HepG2 (cell line): ENCODE results near the gene SIMC1. TPM values are rescaled to one million over a fixed set of nuclear protein-coding genes. Genes with fewer than 3 reads are reported as not detected.
"Not testable (repeated sequence)": the region's sequence is repeated elsewhere in the genome, so short reads cannot be mapped to it uniquely, and the experiment has no call there.

Source experiments
- ATAC-seq: fragments of 200-7000 bp; cut with Tn5 transposase; 3 replicates; pipeline ENCODE4 v1.9.1; 2020; ENCODE audit warnings: mild to moderate bottlenecking, moderate library complexity
- BruUV-seq: library from RNA; stranded (reverse); fragments of 400-500 nt; replicated peaks from 2 replicates; lab custom pipeline; 2021; lab: Mats Ljungman, UMichigan
- CTCF ChIA-PET: fragments of 300-600 bp; formaldehyde crosslinking; extraction: SDS; loops from one replicate; lab custom pipeline; 2021; ENCODE audit warnings: low total read pairs, inconsistent platforms, low intra/inter-chr PET ratio; lab: Yijun Ruan, JAX
- POLR2A ChIA-PET: fragments of 350-600 bp; sonication (Branson Sonifier 250); formaldehyde crosslinking; loops from one replicate; lab custom pipeline; 2020; ENCODE audit warnings: antibody characterized with exemption, inconsistent platforms; lab: Yijun Ruan, JAX
- DNase-seq: peaks from one replicate; pipeline ENCODE4 v3.0.0-alpha.2; 2015; ENCODE audit warnings: low spot score
- FAIRE-seq: peaks from 3 replicates; lab custom pipeline; 2011; peaks lifted over from hg19 to GRCh38; lab: Jason Lieb, UNC
- H2AFZ ChIP-seq: one replicate; pipeline ENCODE4 v1.6.1; 2011; ENCODE audit warnings: low read length, inconsistent platforms
- H3K27ac ChIP-seq: fragments of 300-600 bp; 3 replicates; pipeline ENCODE4 v1.8.0; 2011; ENCODE audit warnings: mixed run types, mild to moderate bottlenecking, mixed read lengths, low read length, inconsistent platforms; ENCODE audit not compliant: insufficient read depth; ENCODE audit errors: extremely low read length
- H3K27me3 ChIP-seq, 2 experiments: fragments of 200-600 bp in 1 of 2; 2 replicates in 1 of 2; 3 replicates in 1 of 2; pipeline versions ENCODE4 v1.6.0 to v1.8.0; 2011; ENCODE audit warnings: low read length in 2 of 2, mild to moderate bottlenecking in 2 of 2, moderate library complexity in 2 of 2, inconsistent platforms in 1 of 2; ENCODE audit not compliant: insufficient read depth in 2 of 2, control insufficient read depth in 1 of 2
- H3K36me3 ChIP-seq, 2 experiments: fragments of 200-600 bp in 1 of 2; replicated peaks in 1 of 2; 2 replicates in 1 of 2; 3 replicates in 1 of 2; pipeline versions ENCODE4 v1.5.1 to v1.8.0; 2011; ENCODE audit warnings: low read length in 2 of 2, inconsistent platforms in 1 of 2; ENCODE audit not compliant: insufficient read depth in 2 of 2, control insufficient read depth in 1 of 2
- H3K4me1 ChIP-seq: 2 replicates; pipeline ENCODE4 v1.5.1; 2012; ENCODE audit warnings: low read length, inconsistent platforms; ENCODE audit not compliant: insufficient read depth
- H3K4me2 ChIP-seq: 2 replicates; pipeline ENCODE4 v1.6.0; 2011; ENCODE audit warnings: low read depth, low read length, inconsistent platforms
- H3K4me3 ChIP-seq, 3 experiments: fragments of 200-600 bp in 1 of 3; sonication (generic), shearing (Covaris generic) in 1 of 3; replicated peaks in 1 of 3; 2 replicates each; pipeline ENCODE4 v1.5.1; 2011 to 2016; ENCODE audit warnings: low read length in 3 of 3, inconsistent platforms in 2 of 3, low read depth in 2 of 3, mild to moderate bottlenecking in 2 of 3, control low read depth in 1 of 3, mixed read lengths in 1 of 3; ENCODE audit not compliant: insufficient read depth in 1 of 3
- H3K79me2 ChIP-seq: one replicate; pipeline ENCODE4 v1.6.1; 2011; ENCODE audit warnings: low read length, inconsistent platforms; ENCODE audit not compliant: insufficient read depth
- H3K9ac ChIP-seq: 2 replicates; pipeline ENCODE4 v1.6.0; 2011; ENCODE audit warnings: mild to moderate bottlenecking, low read depth, low read length, inconsistent platforms; ENCODE audit not compliant: insufficient read depth
- H3K9me3 ChIP-seq: 2 replicates; pipeline ENCODE4 v1.5.1; 2012; ENCODE audit warnings: mild to moderate bottlenecking, low read length
- H4K20me1 ChIP-seq: 2 replicates; pipeline ENCODE4 v1.6.0; 2011; ENCODE audit warnings: inconsistent platforms, mild to moderate bottlenecking, low read length, moderate library complexity; ENCODE audit not compliant: insufficient read depth
- HMG20B ChIP-seq: conservative IDR thresholded peaks from 2 replicates; pipeline ENCODE4 v1.6.1; 2016; ENCODE audit warnings: missing genetic modification reagents, missing compliant biosample characterization
- PAXIP1 ChIP-seq: sonication (generic); formaldehyde crosslinking; conservative IDR thresholded peaks from 2 replicates; pipeline ENCODE4 v1.4.0; 2020; ENCODE audit warnings: mild to moderate bottlenecking, missing genetic modification reagents, moderate library complexity
- POLR2AphosphoS2 ChIP-seq: IDR thresholded peaks from 2 replicates; pipeline ENCODE4 v1.6.1; 2011; ENCODE audit warnings: low read depth, low read length, improper control_type of control experiment
- SOX13 ChIP-seq, 3 experiments: fragments of 450-650 bp in 1 of 3; sonication (generic) in 1 of 3; formaldehyde crosslinking in 1 of 3; IDR thresholded peaks in 2 of 3; conservative IDR thresholded peaks in 1 of 3; 2 replicates each; pipeline versions ENCODE4 v1.5.0 to v1.6.1; 2016 to 2020; ENCODE audit warnings: antibody characterized with exemption in 1 of 3, mild to moderate bottlenecking in 1 of 3, missing compliant biosample characterization in 1 of 3, missing genetic modification reagents in 1 of 3, moderate library complexity in 1 of 3
- SRSF4 ChIP-seq: fragments of 200-400 bp; formaldehyde crosslinking; IDR thresholded peaks from one replicate; pipeline ENCODE4 v1.6.1; 2018; ENCODE audit warnings: mild to moderate bottlenecking, low read depth, low read length, moderate library complexity; ENCODE audit not compliant: poor library complexity, severe bottlenecking
- YEATS4 ChIP-seq: sonication (generic); formaldehyde crosslinking; IDR thresholded peaks from 2 replicates; pipeline ENCODE4 v1.4.0; 2020; ENCODE audit warnings: missing genetic modification reagents, borderline replicate concordance
- ZNF136 ChIP-seq: sonication (generic); formaldehyde crosslinking; IDR thresholded peaks from 2 replicates; pipeline ENCODE4 v1.8.1; 2022; ENCODE audit warnings: low read depth, mild to moderate bottlenecking, moderate library complexity, missing genetic modification reagents
- ZNF451 ChIP-seq: sonication (generic); formaldehyde crosslinking; IDR thresholded peaks from 2 replicates; pipeline ENCODE4 v1.5.0; 2020; ENCODE audit warnings: mild to moderate bottlenecking, missing genetic modification reagents
- WGBS: methylation state at CpG from one replicate; pipeline ENCODE4 v1.1.6; 2017; ENCODE audit warnings: low lambda C conversion rate; 5-methylcytosine and 5-hydroxymethylcytosine counted together
- in situ Hi-C: cut with HindIII; loops from 2 replicates; pipeline ENCODE4 v1.10.0; 2017; ENCODE audit warnings: low pct_unique_long_range_greater_than_20kb; ENCODE audit not compliant: extremely low pct_ligation_motif_present
- intact Hi-C: fragments of 100-400 bp; cut with micrococcal nuclease; formaldehyde crosslinking; loops from one replicate; pipeline ENCODE4 v1.10.0; 2022; ENCODE audit not compliant: unreplicated experiment
- polyA plus RNA-seq, 8 experiments: library from polyadenylated mRNA; depleted of rRNA in 3 of 8; stranded (reverse) in 7 of 8; unstranded in 1 of 8; fragments of >200 nt; fragmentation: Illumina TruSeq in 4 of 8; extraction: Trizol in 4 of 8; gene quantifications; 2 replicates each; pipeline versions ENCODE4 v1.2.1 to v1.2.3, GENCODE V29; 2011 to 2016; ENCODE audit warnings: low read depth in 4 of 8, missing spikeins in 1 of 8, mixed read lengths in 1 of 8; ENCODE audit not compliant: insufficient read depth in 1 of 8
- total RNA-seq, 5 experiments: library from RNA; depleted of rRNA; stranded (reverse); fragments of >200 nt; fragmentation: Illumina TruSeq; extraction: Trizol; gene quantifications; 2 replicates each; pipeline ENCODE4 v1.2.3, GENCODE V29; 2016; ENCODE audit warnings: low read depth in 1 of 5
- TF ChIP-seq, protein P1 (sequence below): sonication (generic); formaldehyde crosslinking; IDR thresholded peaks from 2 replicates; pipeline ENCODE4 v1.4.0; 2020; ENCODE audit warnings: missing genetic modification reagents

SIMC1 gene
- total and polyA plus RNA-seq, 2 of the 13 experiments (the other 11 are each of a cell fraction or from before 2014, with no cell fraction given), result 5.4 to 6.8 TPM

DNA sequence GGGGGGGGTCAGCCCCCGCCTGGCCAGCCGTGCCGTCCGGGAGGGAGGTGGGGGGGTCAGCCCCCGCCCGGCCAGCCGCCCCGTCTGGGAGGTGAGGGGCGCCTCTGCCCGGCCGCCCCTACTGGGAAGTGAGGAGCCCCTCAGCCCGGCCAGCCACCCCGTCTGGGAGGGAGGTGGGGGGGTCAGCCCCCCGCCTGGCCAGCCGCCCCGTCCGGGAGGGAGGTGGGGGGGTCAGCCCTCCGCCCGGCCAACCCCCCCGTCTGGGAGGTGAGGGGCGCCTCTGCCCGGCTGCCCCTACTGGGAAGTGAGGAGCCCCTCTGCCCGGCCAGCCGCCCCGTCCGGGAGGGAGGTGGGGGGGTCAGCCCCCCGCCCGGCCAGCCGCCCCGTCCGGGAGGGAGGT, 67.1 kb downstream of the SIMC1 start:
- H3K27me3 ChIP-seq, FAIRE-seq, H3K36me3 ChIP-seq, H2AFZ ChIP-seq, CTCF ChIA-PET, H4K20me1 ChIP-seq, H3K27ac ChIP-seq, H3K79me2 ChIP-seq, H3K9me3 ChIP-seq, H3K4me2 ChIP-seq, H3K4me1 ChIP-seq, H3K9ac ChIP-seq, DNase-seq, in situ Hi-C loops, BruUV-seq, ATAC-seq, H3K4me3 ChIP-seq, POLR2A ChIA-PET, intact Hi-C loops: not testable (repeated sequence)
- WGBS, result 100% methylated on average over 1 of the region's 31 CpGs

DNA sequence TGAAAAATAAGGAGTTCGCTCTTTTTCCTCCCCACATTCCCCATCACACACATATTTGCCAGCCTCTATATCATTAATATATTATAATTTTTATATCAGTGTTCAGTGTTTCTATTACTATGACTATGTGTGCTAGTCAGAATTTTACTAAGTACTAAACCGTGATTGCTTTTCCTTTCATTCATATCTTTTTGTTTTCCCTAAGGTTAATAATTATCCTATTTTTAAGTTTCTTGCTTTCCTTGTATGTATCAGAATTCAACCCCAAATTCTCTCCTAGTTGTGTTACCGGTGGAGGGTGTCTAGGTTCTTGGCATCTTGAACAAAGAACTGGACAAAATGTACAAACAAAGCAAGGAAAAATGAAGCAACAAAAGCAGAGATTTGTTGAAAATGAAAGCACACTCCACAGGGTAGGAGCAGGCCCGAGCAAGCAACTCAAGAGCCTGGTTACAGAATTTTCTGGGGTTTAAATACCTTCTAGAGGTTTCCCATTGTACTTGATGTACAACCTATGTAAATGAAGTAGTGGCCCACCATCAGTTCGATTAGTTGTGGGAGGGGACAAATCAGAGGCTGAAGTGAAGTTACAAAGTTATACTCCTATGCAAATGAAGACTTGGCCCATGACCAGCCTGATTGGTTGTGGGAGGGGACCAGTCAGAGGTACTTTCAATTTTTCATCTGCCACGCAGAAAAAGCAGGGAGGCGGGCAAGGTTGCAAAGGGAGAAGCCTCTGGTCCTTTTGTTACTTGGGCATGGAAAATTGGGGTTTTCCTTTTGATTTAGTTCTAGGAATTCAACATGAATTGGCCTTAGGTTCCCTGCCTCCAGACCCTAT, 79.5 kb downstream of the SIMC1 start:
- FAIRE-seq (no peak), ATAC-seq (no peak), DNase-seq (no peak)
- WGBS, result 85% methylated on average over 7 of the region's 7 CpGs
- no peak for TF ChIP-seq ZNF136 (CRISPR knock-in tag)
- no peak for TF ChIP-seq SOX13 (IDR thresholded peaks at IDR 0.05)
- no peak for TF ChIP-seq SOX13 (CRISPR knock-in tag; conservative IDR thresholded peaks at IDR 0.05 in 1 of 2, IDR thresholded peaks at IDR 0.05 in 1 of 2)
- TF ChIP-seq HMG20B (CRISPR knock-in tag), result no peak
- TF ChIP-seq PAXIP1 (CRISPR knock-in tag), result no peak
- no peak for TF ChIP-seq YEATS4 (CRISPR knock-in tag)
- TF ChIP-seq SRSF4, result no peak
- TF ChIP-seq, protein P1, sequence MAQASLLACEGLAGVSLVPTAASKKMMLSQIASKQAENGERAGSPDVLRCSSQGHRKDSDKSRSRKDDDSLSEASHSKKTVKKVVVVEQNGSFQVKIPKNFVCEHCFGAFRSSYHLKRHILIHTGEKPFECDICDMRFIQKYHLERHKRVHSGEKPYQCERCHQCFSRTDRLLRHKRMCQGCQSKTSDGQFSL (CRISPR knock-in tag), result no peak
- no peak for TF ChIP-seq ZNF451 (CRISPR knock-in tag)
- TF ChIP-seq POLR2AphosphoS2, result no peak
- ChIA-PET CTCF (no interaction called here), POLR2A (no interaction called here)
- H3K4me1 ChIP-seq, result no peaks in the 10 kb centered on the region
- in situ Hi-C loops (no loop called here), intact Hi-C loops (no loop called here)
- H3K79me2 ChIP-seq, result no peaks in the 10 kb centered on the region
- H3K27ac ChIP-seq, result no peak overlapping the region
- H3K4me3 ChIP-seq, result no peak overlapping the region
- no TSS peak for BruUV-seq
- H3K9ac ChIP-seq, result no peak overlapping the region
- no peaks in the 10 kb centered on the region for H3K27me3 ChIP-seq
- H3K36me3 ChIP-seq, result peaks cover 4 to 14% of the 10 kb centered on the region in 2 experiments; a peak in 4 of 5 replicates
- H3K9me3 ChIP-seq, result no peaks in the 10 kb centered on the region
- no peaks in the 10 kb centered on the region for H4K20me1 ChIP-seq
- H2AFZ ChIP-seq, result no peak overlapping the region
- H3K4me2 ChIP-seq, result no peak overlapping the region
